GM23338 (cell line): ENCODE measurements around the gene TPP2. TPM values are rescaled to one million over a fixed set of nuclear protein-coding genes. Genes with fewer than 3 reads are reported as not detected.

ENCODE experiments used
- ATAC-seq: fragments of 200-7000 bp; cut with Tn5 transposase; 3 replicates; pipeline ENCODE4 v1.9.1; 2020
- DNase-seq: peaks from one replicate; pipeline ENCODE4 v3.0.0-alpha.2; 2015; ENCODE audit warnings: low spot score
- H2AFZ ChIP-seq: fragments of 200-600 bp; sonication (generic); 2 replicates; pipeline ENCODE4 v1.8.0; 2016; ENCODE audit warnings: antibody characterized with exemption, mild to moderate bottlenecking, moderate library complexity
- H3F3A ChIP-seq: fragments of 200-600 bp; sonication (generic); replicated peaks from 2 replicates; pipeline ENCODE4 v1.8.0; 2017; ENCODE audit warnings: antibody characterized with exemption, mixed run types, low read depth
- H3K27ac ChIP-seq: fragments of 200-600 bp; sonication (generic); 2 replicates; pipeline ENCODE4 v1.6.1; 2016; ENCODE audit warnings: low read depth
- H3K27me3 ChIP-seq: fragments of 200-600 bp; sonication (generic); 2 replicates; pipeline ENCODE4 v1.8.0; 2016; ENCODE audit warnings: mild to moderate bottlenecking, mixed run types, moderate library complexity; ENCODE audit not compliant: insufficient read depth
- H3K36me3 ChIP-seq: fragments of 200-600 bp; sonication (generic); 2 replicates; pipeline ENCODE4 v1.8.0; 2016; ENCODE audit warnings: mild to moderate bottlenecking; ENCODE audit not compliant: insufficient read depth
- H3K4me1 ChIP-seq: fragments of 200-600 bp; sonication (generic); 2 replicates; pipeline ENCODE4 v1.8.0; 2016; ENCODE audit warnings: mild to moderate bottlenecking, moderate library complexity; ENCODE audit not compliant: insufficient read depth
- H3K4me2 ChIP-seq: fragments of 200-600 bp; sonication (generic); 2 replicates; pipeline ENCODE4 v1.7.1; 2017; ENCODE audit warnings: mixed run types
- H3K4me3 ChIP-seq: fragments of 200-600 bp; sonication (generic); 2 replicates; pipeline ENCODE4 v1.6.1; 2016; ENCODE audit warnings: mixed run types
- H3K79me2 ChIP-seq: fragments of 200-600 bp; sonication (generic); replicated peaks from 2 replicates; pipeline ENCODE4 v1.8.0; 2017; ENCODE audit warnings: mild to moderate bottlenecking; ENCODE audit not compliant: insufficient read depth
- H3K9me2 ChIP-seq: fragments of 200-600 bp; sonication (generic); 2 replicates; pipeline ENCODE4 v1.8.0; 2017; ENCODE audit not compliant: insufficient read depth
- H4K20me1 ChIP-seq: fragments of 200-600 bp; sonication (generic); replicated peaks from 2 replicates; pipeline ENCODE4 v1.8.0; 2017; ENCODE audit warnings: mild to moderate bottlenecking; ENCODE audit not compliant: insufficient read depth
- H3K27ac Mint-ChIP-seq: 2 replicates; pipeline ENCODE4 v1.8.0; 2020; ENCODE audit warnings: inconsistent platforms, mild to moderate bottlenecking, moderate library complexity, mixed read lengths
- H3K27me3 Mint-ChIP-seq: 3 replicates; pipeline ENCODE4 v1.8.0; 2022; ENCODE audit warnings: low read depth, mild to moderate bottlenecking, moderate library complexity, mixed read lengths, inconsistent platforms; ENCODE audit not compliant: insufficient read depth, poor library complexity
- H3K36me3 Mint-ChIP-seq: 3 replicates; pipeline ENCODE4 v1.8.0; 2021; ENCODE audit warnings: low read depth, mild to moderate bottlenecking, inconsistent platforms, moderate library complexity, mixed read lengths
- H3K4me1 Mint-ChIP-seq: 3 replicates; pipeline ENCODE4 v1.8.0; 2020; ENCODE audit warnings: mild to moderate bottlenecking, inconsistent platforms, mixed read lengths
- H3K4me3 Mint-ChIP-seq: 3 replicates; pipeline ENCODE4 v1.8.0; 2021; ENCODE audit warnings: moderate library complexity, mild to moderate bottlenecking, inconsistent platforms, mixed read lengths
- H3K9me3 Mint-ChIP-seq: 3 replicates; pipeline ENCODE4 v1.8.0; 2020; ENCODE audit warnings: moderate library complexity, mild to moderate bottlenecking, inconsistent platforms, mixed read lengths
- CREB1 ChIP-seq: fragments of 250-450 bp; sonication (Bioruptor Pico); IDR thresholded peaks from 2 replicates; pipeline ENCODE4 v1.5.0; 2020; ENCODE audit warnings: low read depth, mild to moderate bottlenecking, moderate library complexity
- EZH2 ChIP-seq: fragments of 200-600 bp; sonication (generic); IDR thresholded peaks from one replicate; pipeline ENCODE4 v1.8.0; 2017; ENCODE audit warnings: antibody characterized with exemption, mild to moderate bottlenecking, low read depth; ENCODE audit not compliant: unreplicated experiment
- EZH2phosphoT487 ChIP-seq: fragments of 200-600 bp; sonication (generic); IDR thresholded peaks from one replicate; pipeline ENCODE4 v1.8.1; 2018; ENCODE audit warnings: antibody characterized with exemption; ENCODE audit not compliant: unreplicated experiment
- JUNB ChIP-seq: IDR thresholded peaks from one replicate; pipeline ENCODE4 v1.6.1; 2016; ENCODE audit warnings: antibody characterized with exemption; ENCODE audit not compliant: unreplicated experiment
- NANOG ChIP-seq: IDR thresholded peaks from 2 replicates; pipeline ENCODE4 v1.6.1; 2016; ENCODE audit warnings: antibody characterized with exemption, borderline replicate concordance
- POLR2AphosphoS5 ChIP-seq: IDR thresholded peaks from 2 replicates; pipeline ENCODE4 v1.6.1; 2016; ENCODE audit warnings: antibody characterized with exemption, low read depth
- STAT1 ChIP-seq: IDR thresholded peaks from one replicate; pipeline ENCODE4 v1.6.1; 2016; ENCODE audit warnings: antibody characterized with exemption; ENCODE audit not compliant: unreplicated experiment
- ZNF114 ChIP-seq: fragments of 250-450 bp; sonication (Bioruptor Pico); IDR thresholded peaks from 2 replicates; pipeline ENCODE4 v1.5.0; 2020; ENCODE audit warnings: mild to moderate bottlenecking, moderate library complexity
- ZNF331 ChIP-seq: fragments of 250-450 bp; sonication (Bioruptor Pico); IDR thresholded peaks from 2 replicates; pipeline ENCODE4 v1.5.0; 2020; ENCODE audit warnings: low read depth, mild to moderate bottlenecking, moderate library complexity
- polyA plus RNA-seq: library from polyadenylated mRNA; unstranded; fragments of >200 nt; fragmentation: Nextera tagmentation; extraction: Ambion mirVana; gene quantifications from 2 replicates; pipeline ENCODE4 v1.2.1, GENCODE V29; 2016
- total RNA-seq: library from RNA; depleted of rRNA; stranded (reverse); fragments of >200 nt; shearing (Covaris generic); gene quantifications from 2 replicates; pipeline ENCODE4 v1.2.3, GENCODE V29; 2014
- TF ChIP-seq, protein P1 (sequence below): IDR thresholded peaks from one replicate; pipeline ENCODE4 v1.6.1; 2018; ENCODE audit warnings: antibody characterized with exemption; ENCODE audit not compliant: unreplicated experiment
- TF ChIP-seq, protein P2 (sequence below), 2 experiments: fragments of 200-600 bp in 1 of 2; sonication (generic) in 1 of 2; conservative IDR thresholded peaks; 2 replicates each; pipeline versions ENCODE4 v1.5.1 to v1.6.1; 2016 to 2017; ENCODE audit warnings: antibody characterized with exemption in 2 of 2, low read depth in 2 of 2, mild to moderate bottlenecking in 2 of 2, moderate library complexity in 1 of 2
- TF ChIP-seq, protein P3 (sequence below): IDR thresholded peaks from 2 replicates; pipeline ENCODE4 v1.6.1; 2016; ENCODE audit warnings: antibody characterized with exemption

TPP2 gene
- total and polyA plus RNA-seq, 2 experiments from 2014 or later: 56.6 to 111 TPM

DNA sequence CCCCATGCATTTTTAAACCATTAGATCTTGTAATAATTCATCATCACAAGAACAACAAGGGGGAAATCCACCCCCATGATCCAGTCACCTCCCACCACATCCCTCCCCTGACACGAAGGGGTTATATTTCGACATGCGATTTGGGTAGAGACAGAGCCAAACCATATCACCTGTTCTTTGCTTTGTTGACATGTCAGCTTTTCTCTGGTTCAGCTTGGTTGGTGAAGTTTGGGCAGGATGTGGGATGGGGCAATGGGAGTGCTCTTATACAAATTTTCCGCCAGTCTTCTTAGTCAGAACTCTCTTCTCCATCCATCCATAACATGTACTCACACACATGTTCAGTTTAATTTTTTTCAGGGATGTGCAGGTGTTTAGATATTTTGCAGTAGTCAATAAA is 12.9 kb downstream of the TPP2 start (continued):
- TF ChIP-seq, protein P1, sequence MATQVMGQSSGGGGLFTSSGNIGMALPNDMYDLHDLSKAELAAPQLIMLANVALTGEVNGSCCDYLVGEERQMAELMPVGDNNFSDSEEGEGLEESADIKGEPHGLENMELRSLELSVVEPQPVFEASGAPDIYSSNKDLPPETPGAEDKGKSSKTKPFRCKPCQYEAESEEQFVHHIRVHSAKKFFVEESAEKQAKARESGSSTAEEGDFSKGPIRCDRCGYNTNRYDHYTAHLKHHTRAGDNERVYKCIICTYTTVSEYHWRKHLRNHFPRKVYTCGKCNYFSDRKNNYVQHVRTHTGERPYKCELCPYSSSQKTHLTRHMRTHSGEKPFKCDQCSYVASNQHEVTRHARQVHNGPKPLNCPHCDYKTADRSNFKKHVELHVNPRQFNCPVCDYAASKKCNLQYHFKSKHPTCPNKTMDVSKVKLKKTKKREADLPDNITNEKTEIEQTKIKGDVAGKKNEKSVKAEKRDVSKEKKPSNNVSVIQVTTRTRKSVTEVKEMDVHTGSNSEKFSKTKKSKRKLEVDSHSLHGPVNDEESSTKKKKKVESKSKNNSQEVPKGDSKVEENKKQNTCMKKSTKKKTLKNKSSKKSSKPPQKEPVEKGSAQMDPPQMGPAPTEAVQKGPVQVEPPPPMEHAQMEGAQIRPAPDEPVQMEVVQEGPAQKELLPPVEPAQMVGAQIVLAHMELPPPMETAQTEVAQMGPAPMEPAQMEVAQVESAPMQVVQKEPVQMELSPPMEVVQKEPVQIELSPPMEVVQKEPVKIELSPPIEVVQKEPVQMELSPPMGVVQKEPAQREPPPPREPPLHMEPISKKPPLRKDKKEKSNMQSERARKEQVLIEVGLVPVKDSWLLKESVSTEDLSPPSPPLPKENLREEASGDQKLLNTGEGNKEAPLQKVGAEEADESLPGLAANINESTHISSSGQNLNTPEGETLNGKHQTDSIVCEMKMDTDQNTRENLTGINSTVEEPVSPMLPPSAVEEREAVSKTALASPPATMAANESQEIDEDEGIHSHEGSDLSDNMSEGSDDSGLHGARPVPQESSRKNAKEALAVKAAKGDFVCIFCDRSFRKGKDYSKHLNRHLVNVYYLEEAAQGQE: no peak

DNA sequence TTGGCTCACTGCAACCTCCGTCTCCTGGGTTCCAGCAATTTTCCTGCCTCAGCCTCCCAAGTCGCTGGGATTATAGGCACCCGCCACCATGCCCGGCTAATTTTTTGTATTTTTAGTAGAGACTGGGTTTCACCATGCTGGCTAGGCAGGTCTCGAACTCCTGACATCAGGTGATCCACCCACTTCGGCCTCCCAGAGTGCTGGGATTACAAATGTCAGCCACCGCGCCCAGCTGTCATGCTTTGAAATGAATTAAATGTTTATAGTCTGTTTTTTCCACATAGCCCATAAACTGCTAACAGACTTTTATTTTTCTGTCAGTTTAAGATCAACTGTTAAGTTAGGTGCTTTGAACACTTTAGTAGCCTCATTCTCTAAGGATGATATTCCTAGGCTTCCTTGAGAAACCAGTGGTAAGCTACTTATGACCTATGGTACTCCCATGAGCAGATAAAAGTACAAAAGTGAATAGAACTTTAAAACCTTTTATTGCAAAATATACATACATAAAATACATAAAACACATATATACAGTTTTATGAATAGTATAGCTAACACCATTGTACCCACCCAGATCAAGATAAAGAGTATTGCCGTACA is 13.6 kb downstream of the TPP2 start:
- ATAC-seq (no peak), DNase-seq (no peak)
- peaks cover 30% of the 10 kb centered on the region for H4K20me1 ChIP-seq
- Mint-ChIP-seq H3K4me3 (no peak overlapping the region), H3K4me1 (no peaks in the 10 kb centered on the region), H3K27ac (no peak overlapping the region), H3K27me3 (peaks cover 3% of the 10 kb centered on the region), H3K9me3 (no peaks in the 10 kb centered on the region), H3K36me3 (peaks cover 59% of the 10 kb centered on the region)
- no peak overlapping the region for H3K4me2 ChIP-seq
- no peaks in the 10 kb centered on the region for H3F3A ChIP-seq
- no peaks in the 10 kb centered on the region for H3K9me2 ChIP-seq
- no peak overlapping the region for H2AFZ ChIP-seq
- H3K27me3 ChIP-seq: no peaks in the 10 kb centered on the region
- H3K79me2 ChIP-seq: peaks cover 92% of the 10 kb centered on the region
- H3K36me3 ChIP-seq: peaks cover 37% of the 10 kb centered on the region
- H3K4me3 ChIP-seq: no peak overlapping the region
- H3K27ac ChIP-seq: no peak overlapping the region
- H3K4me1 ChIP-seq: no peaks in the 10 kb centered on the region
- TF ChIP-seq EZH2 (no peak), EZH2phosphoT487 (no peak), POLR2AphosphoS5 (no peak), NANOG (no peak), JUNB (no peak), ZNF114 (CRISPR knock-in tag) (no peak), ZNF331 (CRISPR knock-in tag) (no peak), STAT1 (no peak), CREB1 (no peak)
- TF ChIP-seq, protein P2, sequence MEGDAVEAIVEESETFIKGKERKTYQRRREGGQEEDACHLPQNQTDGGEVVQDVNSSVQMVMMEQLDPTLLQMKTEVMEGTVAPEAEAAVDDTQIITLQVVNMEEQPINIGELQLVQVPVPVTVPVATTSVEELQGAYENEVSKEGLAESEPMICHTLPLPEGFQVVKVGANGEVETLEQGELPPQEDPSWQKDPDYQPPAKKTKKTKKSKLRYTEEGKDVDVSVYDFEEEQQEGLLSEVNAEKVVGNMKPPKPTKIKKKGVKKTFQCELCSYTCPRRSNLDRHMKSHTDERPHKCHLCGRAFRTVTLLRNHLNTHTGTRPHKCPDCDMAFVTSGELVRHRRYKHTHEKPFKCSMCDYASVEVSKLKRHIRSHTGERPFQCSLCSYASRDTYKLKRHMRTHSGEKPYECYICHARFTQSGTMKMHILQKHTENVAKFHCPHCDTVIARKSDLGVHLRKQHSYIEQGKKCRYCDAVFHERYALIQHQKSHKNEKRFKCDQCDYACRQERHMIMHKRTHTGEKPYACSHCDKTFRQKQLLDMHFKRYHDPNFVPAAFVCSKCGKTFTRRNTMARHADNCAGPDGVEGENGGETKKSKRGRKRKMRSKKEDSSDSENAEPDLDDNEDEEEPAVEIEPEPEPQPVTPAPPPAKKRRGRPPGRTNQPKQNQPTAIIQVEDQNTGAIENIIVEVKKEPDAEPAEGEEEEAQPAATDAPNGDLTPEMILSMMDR (conservative IDR thresholded peaks at IDR 0.05; ENCODE audit: low read depth in 2 of 2): no peak
- TF ChIP-seq, protein P3, sequence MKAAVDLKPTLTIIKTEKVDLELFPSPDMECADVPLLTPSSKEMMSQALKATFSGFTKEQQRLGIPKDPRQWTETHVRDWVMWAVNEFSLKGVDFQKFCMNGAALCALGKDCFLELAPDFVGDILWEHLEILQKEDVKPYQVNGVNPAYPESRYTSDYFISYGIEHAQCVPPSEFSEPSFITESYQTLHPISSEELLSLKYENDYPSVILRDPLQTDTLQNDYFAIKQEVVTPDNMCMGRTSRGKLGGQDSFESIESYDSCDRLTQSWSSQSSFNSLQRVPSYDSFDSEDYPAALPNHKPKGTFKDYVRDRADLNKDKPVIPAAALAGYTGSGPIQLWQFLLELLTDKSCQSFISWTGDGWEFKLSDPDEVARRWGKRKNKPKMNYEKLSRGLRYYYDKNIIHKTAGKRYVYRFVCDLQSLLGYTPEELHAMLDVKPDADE: no peak
- TF ChIP-seq, protein P1: no peak
